GM18508 (cell line): ENCODE measurements around the gene ABCC8.

Experiments used
- ATAC-seq: cut with Tn5 transposase; IDR thresholded peaks from one replicate; pipeline ENCODE4 v1.9.1; 2021; ENCODE audit warnings: moderate number of reproducible peaks; ENCODE audit not compliant: insufficient read depth, unreplicated experiment

ABCC8 gene

GRCh38 chr11:17393472-17393871 is 83.2 kb downstream of the ABCC8 start:
- no peak for ATAC-seq

- ATAC-seq: no peak
These were observed 83.8 kb downstream of the ABCC8 start for GRCh38 chr11:17392872-17393271.

GRCh38 chr11:17391493-17392355 is 84.9 kb downstream of the ABCC8 start:
- no peak for ATAC-seq

- ATAC-seq: no peak
These were observed 86.5 kb downstream of the ABCC8 start for GRCh38 chr11:17389957-17390649.

GRCh38 chr11:17389211-17389956 is 87.3 kb downstream of the ABCC8 start:
- ATAC-seq: no peak

- no peak for ATAC-seq
These were observed 87.9 kb downstream of the ABCC8 start, which contains the start of gene KCNJ11 for GRCh38 chr11:17388609-17389210. KCNJ11 (minus strand) TSS chr11:17388659; CDS start chr11:17388091, 568 bp downstream.

- ATAC-seq: no peak
These were observed 88.8 kb downstream of the ABCC8 start for GRCh38 chr11:17387811-17388210.

- ATAC-seq: no peak
These were observed 89.4 kb downstream of the ABCC8 start for GRCh38 chr11:17387254-17387653.

- no peak for ATAC-seq
These were observed 90.1 kb downstream of the ABCC8 start for GRCh38 chr11:17386331-17387084.

- no peak for ATAC-seq
These were observed 90.7 kb downstream of the ABCC8 start for GRCh38 chr11:17385926-17386325.

- ATAC-seq: no peak
These were observed 91.2 kb downstream of the ABCC8 start for GRCh38 chr11:17385492-17385891.

- ATAC-seq: no peak
These were observed 92.6 kb downstream of the ABCC8 start for GRCh38 chr11:17384002-17384511.

- no peak for ATAC-seq
These were observed 93.2 kb downstream of the ABCC8 start for GRCh38 chr11:17383461-17383860.

GRCh38 chr11:17382046-17382728 is 94.5 kb downstream of the ABCC8 start:
- no peak for ATAC-seq

- no peak for ATAC-seq
These were observed 95.5 kb downstream of the ABCC8 start for GRCh38 chr11:17381156-17381555.

- no peak for ATAC-seq
These were observed 97.1 kb downstream of the ABCC8 start for GRCh38 chr11:17379383-17380180.

GRCh38 chr11:17378655-17379054 is 98.0 kb downstream of the ABCC8 start:
- ATAC-seq: no peak

GRCh38 chr11:17376493-17376892 is 100.2 kb downstream of the ABCC8 start:
- no peak for ATAC-seq
